Parathyroid adenoma (tissue), 2 donors: Measurements from ENCODE around the gene NAT14.

Source experiments
- H2AFZ ChIP-seq: fragments of 300-600 bp; sonication (generic); one replicate; pipeline ENCODE4 v1.7.0; 2017; ENCODE audit warnings: antibody characterized with exemption, mild to moderate bottlenecking
- H3K27ac ChIP-seq: fragments of 300-600 bp; sonication (generic); one replicate; pipeline ENCODE4 v1.7.0; 2017
- H3K27me3 ChIP-seq: fragments of 300-600 bp; sonication (generic); one replicate; pipeline ENCODE4 v1.7.0; 2017; ENCODE audit warnings: low read length; ENCODE audit not compliant: control insufficient read depth, insufficient read depth
- H3K36me3 ChIP-seq: fragments of 300-600 bp; sonication (generic); one replicate; pipeline ENCODE4 v1.7.0; 2017; ENCODE audit warnings: low read length; ENCODE audit not compliant: control insufficient read depth, insufficient read depth
- H3K4me1 ChIP-seq: fragments of 300-600 bp; sonication (generic); one replicate; pipeline ENCODE4 v1.7.0; 2017; ENCODE audit warnings: control low read depth
- H3K4me2 ChIP-seq: fragments of 300-600 bp; sonication (generic); one replicate; pipeline ENCODE4 v1.7.0; 2017; ENCODE audit warnings: low read length
- H3K4me3 ChIP-seq: fragments of 300-600 bp; sonication (generic); one replicate; pipeline ENCODE4 v1.7.0; 2017; ENCODE audit warnings: low read depth, low read length
- H3K79me2 ChIP-seq: fragments of 300-600 bp; sonication (generic); one replicate; pipeline ENCODE4 v1.7.0; 2017; ENCODE audit warnings: control low read depth
- H3K9ac ChIP-seq: fragments of 300-600 bp; sonication (generic); one replicate; pipeline ENCODE4 v1.7.0; 2017; ENCODE audit warnings: mild to moderate bottlenecking
- H3K9me3 ChIP-seq: fragments of 300-600 bp; sonication (generic); one replicate; pipeline ENCODE4 v1.7.0; 2017; ENCODE audit warnings: low read length; ENCODE audit not compliant: control insufficient read depth
- TF ChIP-seq, protein P1 (sequence below): fragments of 300-600 bp; sonication (generic); IDR thresholded peaks from one replicate; pipeline ENCODE4 v1.7.0; 2017; ENCODE audit warnings: antibody characterized with exemption, mild to moderate bottlenecking
- donor health status: primary hyperparathyroidism.

The NAT14 gene

DNA sequence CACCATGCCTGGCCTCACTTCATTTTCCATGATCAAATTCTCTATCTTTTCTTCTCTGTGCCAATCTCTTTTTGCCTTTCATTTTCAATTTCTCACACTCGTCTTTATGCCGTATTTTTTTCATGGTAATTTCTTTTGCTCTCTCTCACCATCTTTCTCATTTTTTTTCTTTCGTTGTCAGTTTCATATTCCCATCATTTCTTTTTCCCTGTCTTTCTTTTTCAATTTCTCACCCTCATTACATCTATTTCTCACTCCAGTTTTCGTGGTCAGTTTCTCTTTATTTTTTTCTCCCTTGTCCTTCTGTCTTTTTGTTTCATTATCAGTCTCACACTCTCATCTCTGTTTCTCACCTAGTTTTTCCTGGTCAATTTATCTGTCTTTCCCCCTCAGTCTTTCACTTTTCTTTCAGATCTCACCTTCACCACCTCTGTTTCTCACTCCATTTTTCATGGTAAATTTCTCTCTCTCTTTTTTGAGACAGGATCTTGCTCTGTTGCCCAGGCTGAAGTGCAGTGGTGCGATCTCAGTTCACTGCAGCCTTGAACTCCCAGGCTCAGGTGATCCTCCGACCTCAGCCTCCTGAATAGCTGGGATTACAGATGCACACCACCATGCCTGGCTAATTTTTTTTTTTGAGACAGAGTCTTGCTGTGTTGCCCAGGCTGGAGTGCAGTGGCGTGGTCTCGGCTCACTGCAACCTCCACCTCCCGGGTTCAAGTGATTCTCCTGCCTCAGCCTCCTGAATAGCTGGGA, 17.4 kb downstream of the NAT14 start:
- Histone ChIP-seq H3K27ac (no peak overlapping the region), H3K4me1 (no peaks in the 10 kb centered on the region), H3K36me3 (no peaks in the 10 kb centered on the region), H3K9ac (no peak overlapping the region), H3K4me2 (no peak overlapping the region), H3K27me3 (no peaks in the 10 kb centered on the region), H2AFZ (no peak overlapping the region), H3K79me2 (no peaks in the 10 kb centered on the region), H3K9me3 (no peaks in the 10 kb centered on the region), H3K4me3 (no peak overlapping the region)
- TF ChIP-seq, protein P1, sequence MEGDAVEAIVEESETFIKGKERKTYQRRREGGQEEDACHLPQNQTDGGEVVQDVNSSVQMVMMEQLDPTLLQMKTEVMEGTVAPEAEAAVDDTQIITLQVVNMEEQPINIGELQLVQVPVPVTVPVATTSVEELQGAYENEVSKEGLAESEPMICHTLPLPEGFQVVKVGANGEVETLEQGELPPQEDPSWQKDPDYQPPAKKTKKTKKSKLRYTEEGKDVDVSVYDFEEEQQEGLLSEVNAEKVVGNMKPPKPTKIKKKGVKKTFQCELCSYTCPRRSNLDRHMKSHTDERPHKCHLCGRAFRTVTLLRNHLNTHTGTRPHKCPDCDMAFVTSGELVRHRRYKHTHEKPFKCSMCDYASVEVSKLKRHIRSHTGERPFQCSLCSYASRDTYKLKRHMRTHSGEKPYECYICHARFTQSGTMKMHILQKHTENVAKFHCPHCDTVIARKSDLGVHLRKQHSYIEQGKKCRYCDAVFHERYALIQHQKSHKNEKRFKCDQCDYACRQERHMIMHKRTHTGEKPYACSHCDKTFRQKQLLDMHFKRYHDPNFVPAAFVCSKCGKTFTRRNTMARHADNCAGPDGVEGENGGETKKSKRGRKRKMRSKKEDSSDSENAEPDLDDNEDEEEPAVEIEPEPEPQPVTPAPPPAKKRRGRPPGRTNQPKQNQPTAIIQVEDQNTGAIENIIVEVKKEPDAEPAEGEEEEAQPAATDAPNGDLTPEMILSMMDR = no peak

DNA sequence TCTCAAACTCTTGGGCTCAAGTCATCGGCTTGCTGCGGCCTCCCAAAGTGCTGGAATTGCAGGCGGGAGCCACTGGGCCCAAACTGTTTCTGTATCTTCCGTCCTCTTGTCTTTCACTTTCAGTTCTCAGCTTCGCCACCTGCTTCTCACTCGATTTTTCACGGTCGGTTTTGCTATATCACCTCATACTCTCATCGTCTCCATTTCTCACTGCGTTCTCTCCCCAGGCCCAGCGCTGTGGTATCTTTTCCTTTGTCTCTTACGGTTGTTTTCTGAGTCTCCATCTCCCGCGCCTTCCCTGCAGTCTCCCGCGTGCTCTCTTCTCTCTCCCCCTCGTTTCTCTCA, 18.1 kb downstream of the NAT14 start:
- no peaks in the 10 kb centered on the region for H3K4me1 ChIP-seq
- H3K4me3 ChIP-seq = no peak overlapping the region
- H3K4me2 ChIP-seq = no peak overlapping the region
- H2AFZ ChIP-seq = no peak overlapping the region
- no peaks in the 10 kb centered on the region for H3K9me3 ChIP-seq
- no peak overlapping the region for H3K9ac ChIP-seq
- TF ChIP-seq, protein P1 = no peak
- H3K27me3 ChIP-seq = no peaks in the 10 kb centered on the region
- H3K36me3 ChIP-seq = no peaks in the 10 kb centered on the region
- no peaks in the 10 kb centered on the region for H3K79me2 ChIP-seq
- H3K27ac ChIP-seq = no peak overlapping the region

DNA sequence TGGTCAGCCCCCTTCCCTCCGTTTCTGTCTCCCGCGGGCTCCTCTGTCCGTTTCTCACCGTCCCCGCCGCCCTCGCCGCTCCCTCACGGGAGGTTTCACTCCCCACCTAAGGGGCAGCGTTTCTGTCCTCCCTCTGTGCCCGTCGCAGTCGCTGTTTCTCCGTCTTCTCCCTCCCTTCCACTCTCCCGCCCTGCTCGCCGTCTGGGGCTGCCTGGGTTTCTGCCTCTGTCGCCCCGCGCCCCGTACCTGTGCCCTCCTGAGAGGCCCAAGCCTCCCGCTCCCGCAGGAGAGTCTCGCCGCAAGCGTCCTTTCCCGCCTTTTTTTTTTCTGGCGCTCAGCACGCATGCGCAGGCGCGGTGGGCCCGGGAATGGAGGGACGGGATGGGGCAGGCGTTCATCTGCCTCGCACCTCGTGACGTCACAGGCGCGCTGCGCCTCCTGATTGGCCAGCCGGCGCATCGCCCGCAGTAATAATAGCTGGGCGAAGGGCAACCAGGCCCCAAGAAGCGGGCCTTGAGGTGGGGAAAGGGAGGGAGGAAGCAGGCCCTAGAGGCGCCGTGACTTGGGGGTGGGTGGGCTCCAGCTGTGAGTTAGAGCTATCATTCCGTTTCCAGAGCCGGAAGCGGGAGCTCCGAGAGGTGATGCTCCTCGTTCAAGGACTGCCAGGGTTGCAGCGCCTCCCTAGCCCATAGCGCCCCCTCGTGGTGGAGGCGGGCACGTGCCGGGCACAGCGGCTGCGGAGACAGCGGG, 18.7 kb downstream of the NAT14 start:
- Histone ChIP-seq H3K36me3 (no peaks in the 10 kb centered on the region), H3K4me2 (peak overlapping the region; percentile 48), H3K79me2 (no peaks in the 10 kb centered on the region), H2AFZ (peak overlapping the region; percentile 85), H3K9me3 (no peaks in the 10 kb centered on the region), H3K4me1 (no peaks in the 10 kb centered on the region), H3K4me3 (peak overlapping the region; percentile 24), H3K9ac (no peak overlapping the region), H3K27ac (no peak overlapping the region), H3K27me3 (no peaks in the 10 kb centered on the region)
- TF ChIP-seq, protein P1 = peak; percentile 99

DNA sequence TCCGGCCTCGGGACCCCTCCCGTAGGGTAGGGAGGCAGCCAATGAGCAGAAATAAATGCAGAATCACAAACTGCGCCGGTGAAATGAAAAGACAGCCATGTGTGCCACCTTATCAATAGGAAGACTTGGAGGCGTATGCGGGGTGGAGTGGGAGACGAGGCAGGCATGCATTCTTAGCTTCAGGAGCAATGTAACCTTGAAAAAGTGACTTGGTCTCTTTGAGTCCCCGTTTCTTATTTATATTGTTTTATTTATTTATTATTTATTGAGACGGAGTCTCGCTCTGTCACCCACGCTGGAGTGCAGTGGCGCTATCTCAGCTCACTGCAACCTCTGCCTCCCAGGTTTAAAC, 19.2 kb downstream of the NAT14 start:
- Histone ChIP-seq H3K4me2 (peak overlapping the region; percentile 48), H3K27ac (no peak overlapping the region), H3K36me3 (no peaks in the 10 kb centered on the region), H3K79me2 (no peaks in the 10 kb centered on the region), H3K27me3 (no peaks in the 10 kb centered on the region), H3K9ac (no peak overlapping the region), H3K9me3 (no peaks in the 10 kb centered on the region), H3K4me3 (no peak overlapping the region), H3K4me1 (no peaks in the 10 kb centered on the region), H2AFZ (peak overlapping the region; percentile 85)
- TF ChIP-seq, protein P1 = no peak
